WTC11 (cell line): Measurements from ENCODE around the gene FHOD3.

Experiments used
- CREB1 ChIP-seq: sonication (generic); formaldehyde crosslinking; IDR thresholded peaks from 2 replicates; pipeline ENCODE4 v1.8.0; 2023; ENCODE audit warnings: mild to moderate bottlenecking, missing genetic modification reagents
- CREM ChIP-seq: sonication (generic); formaldehyde crosslinking; IDR thresholded peaks from 2 replicates; pipeline ENCODE4 v1.8.1; 2022; ENCODE audit warnings: mild to moderate bottlenecking, missing genetic modification reagents, moderate library complexity
- FOXK1 ChIP-seq: sonication (generic); formaldehyde crosslinking; IDR thresholded peaks from 2 replicates; pipeline ENCODE4 v1.8.0; 2022; ENCODE audit warnings: mild to moderate bottlenecking, moderate library complexity, missing genetic modification reagents
- NR1H2 ChIP-seq: sonication (generic); formaldehyde crosslinking; IDR thresholded peaks from 2 replicates; pipeline ENCODE4 v1.9.0; 2021; ENCODE audit warnings: mild to moderate bottlenecking, moderate library complexity, missing genetic modification reagents
- NR2C2 ChIP-seq: sonication (generic); formaldehyde crosslinking; IDR thresholded peaks from 2 replicates; pipeline ENCODE4 v1.8.0; 2022; ENCODE audit warnings: mild to moderate bottlenecking, missing genetic modification reagents
- SP1 ChIP-seq: sonication (generic); formaldehyde crosslinking; conservative IDR thresholded peaks from 2 replicates; pipeline ENCODE4 v1.8.1; 2022; ENCODE audit warnings: missing genetic modification reagents
- ZNF121 ChIP-seq: sonication (generic); formaldehyde crosslinking; IDR thresholded peaks from 2 replicates; pipeline ENCODE4 v1.8.0; 2023; ENCODE audit warnings: missing genetic modification reagents
- ZNF219 ChIP-seq: sonication (generic); formaldehyde crosslinking; IDR thresholded peaks from 2 replicates; pipeline ENCODE4 v1.8.0; 2023; ENCODE audit warnings: missing genetic modification reagents, mild to moderate bottlenecking, borderline replicate concordance
- ZNF317 ChIP-seq: sonication (generic); formaldehyde crosslinking; IDR thresholded peaks from 2 replicates; pipeline ENCODE4 v1.8.1; 2023; ENCODE audit warnings: low read depth, mild to moderate bottlenecking, moderate library complexity, missing genetic modification reagents, borderline replicate concordance
- ZNF416 ChIP-seq: fragments of 250-450 bp; sonication (Bioruptor Pico); IDR thresholded peaks from 2 replicates; pipeline ENCODE4 v1.9.0; 2021; ENCODE audit warnings: mild to moderate bottlenecking, inconsistent platforms
- TF ChIP-seq, protein P1 (sequence below): fragments of 200-600 bp; IDR thresholded peaks from 2 replicates; pipeline ENCODE4 v1.8.0; 2022; ENCODE audit warnings: antibody characterized with exemption
- TF ChIP-seq, protein P2 (sequence below): sonication (generic); formaldehyde crosslinking; IDR thresholded peaks from 2 replicates; pipeline ENCODE4 v1.8.1; 2023; ENCODE audit warnings: mild to moderate bottlenecking, missing genetic modification reagents
- TF ChIP-seq, protein P3 (sequence below): sonication (generic); formaldehyde crosslinking; IDR thresholded peaks from 2 replicates; pipeline ENCODE4 v1.8.1; 2023; ENCODE audit warnings: mild to moderate bottlenecking, missing genetic modification reagents, moderate library complexity

DNA sequence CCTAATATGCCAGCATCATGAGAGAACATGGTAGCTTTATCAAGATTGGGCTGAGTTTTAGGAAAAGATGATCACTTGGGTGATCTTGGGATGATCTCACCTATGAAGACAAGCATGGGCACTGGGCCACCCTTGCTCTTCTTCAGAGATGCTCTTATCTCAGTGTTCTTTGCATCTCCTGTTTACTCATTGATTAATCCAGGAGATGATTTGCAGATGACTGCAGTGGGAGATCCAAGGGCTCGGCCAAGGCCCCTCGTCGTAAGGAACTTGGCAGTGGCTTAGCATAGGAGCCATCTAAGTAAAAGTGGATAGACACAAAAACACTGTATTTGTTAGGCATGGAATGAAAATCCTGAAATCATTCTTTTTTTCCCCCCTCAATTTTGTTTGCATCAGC, 228.4 kb downstream of the FHOD3 start:
- TF ChIP-seq, protein P1, sequence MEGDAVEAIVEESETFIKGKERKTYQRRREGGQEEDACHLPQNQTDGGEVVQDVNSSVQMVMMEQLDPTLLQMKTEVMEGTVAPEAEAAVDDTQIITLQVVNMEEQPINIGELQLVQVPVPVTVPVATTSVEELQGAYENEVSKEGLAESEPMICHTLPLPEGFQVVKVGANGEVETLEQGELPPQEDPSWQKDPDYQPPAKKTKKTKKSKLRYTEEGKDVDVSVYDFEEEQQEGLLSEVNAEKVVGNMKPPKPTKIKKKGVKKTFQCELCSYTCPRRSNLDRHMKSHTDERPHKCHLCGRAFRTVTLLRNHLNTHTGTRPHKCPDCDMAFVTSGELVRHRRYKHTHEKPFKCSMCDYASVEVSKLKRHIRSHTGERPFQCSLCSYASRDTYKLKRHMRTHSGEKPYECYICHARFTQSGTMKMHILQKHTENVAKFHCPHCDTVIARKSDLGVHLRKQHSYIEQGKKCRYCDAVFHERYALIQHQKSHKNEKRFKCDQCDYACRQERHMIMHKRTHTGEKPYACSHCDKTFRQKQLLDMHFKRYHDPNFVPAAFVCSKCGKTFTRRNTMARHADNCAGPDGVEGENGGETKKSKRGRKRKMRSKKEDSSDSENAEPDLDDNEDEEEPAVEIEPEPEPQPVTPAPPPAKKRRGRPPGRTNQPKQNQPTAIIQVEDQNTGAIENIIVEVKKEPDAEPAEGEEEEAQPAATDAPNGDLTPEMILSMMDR = no peak
- TF ChIP-seq, protein P2, sequence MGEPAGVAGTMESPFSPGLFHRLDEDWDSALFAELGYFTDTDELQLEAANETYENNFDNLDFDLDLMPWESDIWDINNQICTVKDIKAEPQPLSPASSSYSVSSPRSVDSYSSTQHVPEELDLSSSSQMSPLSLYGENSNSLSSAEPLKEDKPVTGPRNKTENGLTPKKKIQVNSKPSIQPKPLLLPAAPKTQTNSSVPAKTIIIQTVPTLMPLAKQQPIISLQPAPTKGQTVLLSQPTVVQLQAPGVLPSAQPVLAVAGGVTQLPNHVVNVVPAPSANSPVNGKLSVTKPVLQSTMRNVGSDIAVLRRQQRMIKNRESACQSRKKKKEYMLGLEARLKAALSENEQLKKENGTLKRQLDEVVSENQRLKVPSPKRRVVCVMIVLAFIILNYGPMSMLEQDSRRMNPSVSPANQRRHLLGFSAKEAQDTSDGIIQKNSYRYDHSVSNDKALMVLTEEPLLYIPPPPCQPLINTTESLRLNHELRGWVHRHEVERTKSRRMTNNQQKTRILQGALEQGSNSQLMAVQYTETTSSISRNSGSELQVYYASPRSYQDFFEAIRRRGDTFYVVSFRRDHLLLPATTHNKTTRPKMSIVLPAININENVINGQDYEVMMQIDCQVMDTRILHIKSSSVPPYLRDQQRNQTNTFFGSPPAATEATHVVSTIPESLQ (CRISPR knock-in tag) = no peak
- TF ChIP-seq SP1 (CRISPR knock-in tag) (no peak), ZNF317 (no peak), ZNF121 (no peak), NR1H2 (CRISPR knock-in tag) (no peak), ZNF219 (no peak), ZNF416 (no peak), CREM (no peak), FOXK1 (CRISPR knock-in tag) (no peak), NR2C2 (no peak), CREB1 (CRISPR knock-in tag) (no peak)
- TF ChIP-seq, protein P3, sequence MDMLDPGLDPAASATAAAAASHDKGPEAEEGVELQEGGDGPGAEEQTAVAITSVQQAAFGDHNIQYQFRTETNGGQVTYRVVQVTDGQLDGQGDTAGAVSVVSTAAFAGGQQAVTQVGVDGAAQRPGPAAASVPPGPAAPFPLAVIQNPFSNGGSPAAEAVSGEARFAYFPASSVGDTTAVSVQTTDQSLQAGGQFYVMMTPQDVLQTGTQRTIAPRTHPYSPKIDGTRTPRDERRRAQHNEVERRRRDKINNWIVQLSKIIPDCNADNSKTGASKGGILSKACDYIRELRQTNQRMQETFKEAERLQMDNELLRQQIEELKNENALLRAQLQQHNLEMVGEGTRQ (CRISPR knock-in tag) = no peak
